HCT116 (cell line): ENCODE measurements around the gene GPALPP1. TPM values are rescaled to one million over a fixed set of nuclear protein-coding genes. Genes with fewer than 3 reads are reported as not detected.

Experiments
- ATAC-seq: fragments of 200-7000 bp; cut with Tn5 transposase; 2 replicates; pipeline ENCODE4 v1.9.1; 2020; ENCODE audit warnings: mild to moderate bottlenecking, moderate library complexity
- BruUV-seq: library from RNA; stranded (reverse); fragments of 400-500 nt; replicated peaks from 2 replicates; lab custom pipeline; 2021; lab: Mats Ljungman, UMichigan
- CTCF ChIA-PET: fragments of 300-600 bp; sonication (Branson Sonifier 250); formaldehyde crosslinking; loops from one replicate; lab custom pipeline; 2021; ENCODE audit warnings: antibody characterized with exemption; lab: Charles Lee
- POLR2A ChIA-PET: fragments of 300-600, 350-600 bp; sonication (Branson Sonifier 250); formaldehyde crosslinking; loops from one replicate; lab custom pipeline; 2021; ENCODE audit warnings: antibody characterized with exemption; lab: Charles Lee
- RAD21 ChIA-PET, 2 experiments: fragments of 300-600 bp; sonication (Branson Sonifier 250); formaldehyde crosslinking; loops; one replicate each; lab custom pipeline; 2023; ENCODE audit warnings: low total read pairs in 2 of 2; ENCODE audit not compliant: uncharacterized antibody in 2 of 2, unreplicated experiment in 2 of 2, low non-redundant PET in 1 of 2; lab: Charles Lee
- DNase-seq: peaks from one replicate; pipeline ENCODE4 v3.0.0-alpha.2; 2010; ENCODE audit warnings: low read depth, low spot score
- H2AFZ ChIP-seq: fragments of 200-600 bp; shearing (Covaris generic), sonication (generic); 2 replicates; pipeline ENCODE4 v1.6.1; 2017; ENCODE audit warnings: low read depth, mixed run types, mixed read lengths, antibody characterized with exemption, low read length; ENCODE audit not compliant: poor library complexity, severe bottlenecking
- H3K27ac ChIP-seq: 2 replicates; pipeline ENCODE4 v1.5.1; 2012; ENCODE audit warnings: low read depth, low read length
- H3K27me3 ChIP-seq: fragments of 200-600 bp; sonication (generic); 2 replicates; pipeline ENCODE4 v1.6.1; 2016; ENCODE audit warnings: mixed run types, low read length, mixed read lengths; ENCODE audit not compliant: insufficient read depth
- H3K36me3 ChIP-seq, 2 experiments: fragments of 200-500 bp in 1 of 2; fragments of 200-600 bp in 1 of 2; sonication (Bioruptor generic) in 1 of 2; sonication (generic) in 1 of 2; 2 replicates each; pipeline versions ENCODE4 v1.5.1 to v1.6.1; 2014 to 2016; ENCODE audit warnings: low read length in 2 of 2, inconsistent platforms in 1 of 2, mixed read lengths in 1 of 2, mixed run types in 1 of 2; ENCODE audit not compliant: insufficient read depth in 2 of 2, control insufficient read depth in 1 of 2
- H3K4me1 ChIP-seq, 2 experiments: fragments of 200-600 bp in 1 of 2; sonication (generic) in 1 of 2; 2 replicates each; pipeline versions ENCODE4 v1.5.1 to v1.6.1; 2012 to 2017; ENCODE audit warnings: low read length in 2 of 2, inconsistent platforms in 1 of 2, mild to moderate bottlenecking in 1 of 2, mixed read lengths in 1 of 2, mixed run types in 1 of 2, moderate library complexity in 1 of 2; ENCODE audit not compliant: insufficient read depth in 2 of 2, control insufficient read depth in 1 of 2
- H3K4me2 ChIP-seq: fragments of 200-600 bp; sonication (generic); 2 replicates; pipeline ENCODE4 v1.6.1; 2017; ENCODE audit warnings: mixed run types, low read length, mixed read lengths
- H3K4me3 ChIP-seq, 2 experiments: fragments of 200-600 bp in 1 of 2; sonication (generic) in 1 of 2; replicated peaks in 1 of 2; 2 replicates each; pipeline ENCODE4 v1.5.1; 2011 to 2016; ENCODE audit warnings: low read length in 2 of 2, control low read depth in 1 of 2, low read depth in 1 of 2, mild to moderate bottlenecking in 1 of 2, mixed read lengths in 1 of 2, mixed run types in 1 of 2
- H3K79me2 ChIP-seq: fragments of 200-600 bp; sonication (generic); 2 replicates; pipeline ENCODE4 v1.6.1; 2017; ENCODE audit warnings: mild to moderate bottlenecking, mixed run types, low read length, moderate library complexity, mixed read lengths; ENCODE audit not compliant: insufficient read depth
- H3K9ac ChIP-seq: fragments of 200-600 bp; sonication (generic); 2 replicates; pipeline ENCODE4 v1.6.1; 2016; ENCODE audit warnings: low read length, mixed read lengths
- H3K9me2 ChIP-seq: fragments of 200-600 bp; sonication (generic), shearing (Covaris generic); 2 replicates; pipeline ENCODE4 v1.6.1; 2017; ENCODE audit warnings: mixed run types, mild to moderate bottlenecking, moderate library complexity; ENCODE audit not compliant: insufficient read depth
- H3K9me3 ChIP-seq, 2 experiments: fragments of 200-500 bp in 1 of 2; fragments of 200-600 bp in 1 of 2; sonication (Bioruptor generic) in 1 of 2; sonication (generic) in 1 of 2; 2 replicates each; pipeline ENCODE4 v1.6.1; 2014 to 2017; ENCODE audit warnings: low read length in 2 of 2, mixed read lengths in 2 of 2, inconsistent platforms in 1 of 2, low read depth in 1 of 2, mild to moderate bottlenecking in 1 of 2, mixed run types in 1 of 2, moderate library complexity in 1 of 2; ENCODE audit not compliant: control insufficient read depth in 1 of 2, insufficient read depth in 1 of 2
- H4K20me1 ChIP-seq: fragments of 200-600 bp; sonication (generic), shearing (Covaris generic); 2 replicates; pipeline ENCODE4 v1.6.1; 2017; ENCODE audit warnings: mixed run types, mild to moderate bottlenecking, moderate library complexity; ENCODE audit not compliant: insufficient read depth
- CBX3 ChIP-seq: IDR thresholded peaks from 2 replicates; pipeline ENCODE4 v1.6.1; 2012; ENCODE audit warnings: low read depth
- CEBPB ChIP-seq: IDR thresholded peaks from 2 replicates; pipeline ENCODE4 v1.6.1; 2012; ENCODE audit warnings: low read depth
- CTCF ChIP-seq, 3 experiments: fragments of 200-600 bp in 1 of 3; sonication (generic) in 1 of 3; IDR thresholded peaks in 2 of 3; conservative IDR thresholded peaks in 1 of 3; 2 replicates each; pipeline ENCODE4 v1.5.1; 2012 to 2017; ENCODE audit warnings: low read depth in 2 of 3, low read length in 2 of 3, antibody characterized with exemption in 1 of 3, borderline replicate concordance in 1 of 3, control low read depth in 1 of 3, mild to moderate bottlenecking in 1 of 3, mixed read lengths in 1 of 3, mixed run types in 1 of 3, moderate library complexity in 1 of 3; ENCODE audit not compliant: insufficient read depth in 1 of 3
- EGR1 ChIP-seq: IDR thresholded peaks from 2 replicates; pipeline ENCODE4 v1.6.1; 2012; ENCODE audit warnings: low read depth
- ELF1 ChIP-seq: IDR thresholded peaks from 2 replicates; pipeline ENCODE4 v1.6.1; 2012; ENCODE audit warnings: low read depth, borderline replicate concordance
- EZH2 ChIP-seq: fragments of 200-600 bp; sonication (generic); IDR thresholded peaks from 2 replicates; pipeline ENCODE4 v1.6.1; 2017; ENCODE audit warnings: antibody characterized with exemption, mixed run types
- EZH2phosphoT487 ChIP-seq: fragments of 200-600 bp; IDR thresholded peaks from 2 replicates; pipeline ENCODE4 v1.6.1; 2018; ENCODE audit warnings: antibody characterized with exemption, borderline replicate concordance
- FOSL1 ChIP-seq: IDR thresholded peaks from 2 replicates; pipeline ENCODE4 v1.6.1; 2012; ENCODE audit warnings: low read depth
- JUND ChIP-seq: IDR thresholded peaks from 2 replicates; pipeline ENCODE4 v1.6.1; 2012
- MAX ChIP-seq: IDR thresholded peaks from 2 replicates; pipeline ENCODE4 v1.6.1; 2012
- POLR2A ChIP-seq: IDR thresholded peaks from 2 replicates; pipeline ENCODE4 v1.7.0; 2011; ENCODE audit warnings: borderline replicate concordance; ENCODE audit not compliant: insufficient read depth, insufficient read length; ENCODE audit errors: extremely low read depth
- POLR2AphosphoS5 ChIP-seq: IDR thresholded peaks from 2 replicates; pipeline ENCODE4 v1.6.1; 2011; ENCODE audit warnings: mild to moderate bottlenecking, low read depth, low read length, moderate library complexity
- RAD21 ChIP-seq: IDR thresholded peaks from 2 replicates; pipeline ENCODE4 v1.6.1; 2012; ENCODE audit warnings: low read depth, mild to moderate bottlenecking
- REST ChIP-seq: IDR thresholded peaks from 2 replicates; pipeline ENCODE4 v1.6.1; 2012; ENCODE audit warnings: low read depth
- SIN3A ChIP-seq: IDR thresholded peaks from 2 replicates; pipeline ENCODE4 v1.6.1; 2012; ENCODE audit warnings: low read depth
- SRF ChIP-seq: IDR thresholded peaks from 2 replicates; pipeline ENCODE4 v1.6.1; 2012; ENCODE audit warnings: low read depth
- TCF7L2 ChIP-seq: IDR thresholded peaks from 2 replicates; pipeline ENCODE4 v1.7.0; 2011; ENCODE audit warnings: borderline replicate concordance, inconsistent platforms; ENCODE audit not compliant: insufficient read depth, insufficient read length; ENCODE audit errors: extremely low read depth
- ZBTB33 ChIP-seq: IDR thresholded peaks from 2 replicates; pipeline ENCODE4 v1.6.1; 2011; ENCODE audit warnings: mild to moderate bottlenecking, low read length, moderate library complexity; ENCODE audit not compliant: insufficient replicate concordance; ENCODE audit errors: extremely low read depth
- intact Hi-C: fragments of 100-400 bp; cut with micrococcal nuclease; formaldehyde crosslinking; loops from 2 replicates; pipeline ENCODE4 v1.10.0; 2022
- total RNA-seq: library from RNA; stranded (reverse); gene quantifications from one replicate; pipeline ENCODE4 v1.2.1, GENCODE V29; 2021; ENCODE audit not compliant: unreplicated experiment

The GPALPP1 gene
- total RNA-seq, 1 experiment from 2014 or later = 21.3 TPM

GRCh38 chr13:44955406-44955805 lies 33.9 kb upstream of the GPALPP1 start:
- DNase-seq (no peak), ATAC-seq (no peak)
- 0 out of 2 replicates have a peak, but pooled peaks cover 3% of the 10 kb centered on the region for H4K20me1 ChIP-seq
- intact Hi-C loops = no loop called here
- TF ChIP-seq CTCF (IDR thresholded peaks at IDR 0.05 in 2 of 3, conservative IDR thresholded peaks at IDR 0.05 in 1 of 3; ENCODE audit: borderline replicate concordance in 1 of 3, insufficient read depth in 1 of 3, low read depth in 2 of 3, low read length in 2 of 3) = no peak
- no peak for TF ChIP-seq EGR1
- no peak for TF ChIP-seq ZBTB33
- no peak for TF ChIP-seq CEBPB
- TF ChIP-seq MAX = no peak
- no peak for TF ChIP-seq EZH2
- TF ChIP-seq JUND = no peak
- TF ChIP-seq POLR2AphosphoS5 = no peak
- TF ChIP-seq EZH2phosphoT487 = no peak
- no peak for TF ChIP-seq POLR2A
- no peak for TF ChIP-seq ELF1
- no peak for TF ChIP-seq REST
- no peak for TF ChIP-seq RAD21
- TF ChIP-seq SRF = no peak
- no peak for TF ChIP-seq SIN3A
- no peak for TF ChIP-seq FOSL1
- no peak for TF ChIP-seq CBX3
- TF ChIP-seq TCF7L2 = no peak
- no peak overlapping the region for H3K9ac ChIP-seq
- no peak overlapping the region for H3K4me2 ChIP-seq
- no peaks in the 10 kb centered on the region for H3K9me2 ChIP-seq
- no peak overlapping the region for H3K4me3 ChIP-seq
- H3K27ac ChIP-seq = no peak overlapping the region
- no peaks in the 10 kb centered on the region for H3K27me3 ChIP-seq
- ChIA-PET POLR2A (no interaction called here), CTCF (no interaction called here), RAD21 (no interaction called here)
- H3K4me1 ChIP-seq = 0 out of 4 replicates have a peak, but pooled peaks cover 0 to 6% of the 10 kb centered on the region in 2 experiments
- peaks cover 3 to 9% of the 10 kb centered on the region in 2 experiments; a peak in 2 of 4 replicates for H3K36me3 ChIP-seq
- H2AFZ ChIP-seq = no peak overlapping the region
- peaks cover 16% of the 10 kb centered on the region for H3K79me2 ChIP-seq
- H3K9me3 ChIP-seq = no peaks in the 10 kb centered on the region
- BruUV-seq = no TSS peak
